Measurements from ENCODE around the gene HAND2.

HAND2 gene

DNA sequence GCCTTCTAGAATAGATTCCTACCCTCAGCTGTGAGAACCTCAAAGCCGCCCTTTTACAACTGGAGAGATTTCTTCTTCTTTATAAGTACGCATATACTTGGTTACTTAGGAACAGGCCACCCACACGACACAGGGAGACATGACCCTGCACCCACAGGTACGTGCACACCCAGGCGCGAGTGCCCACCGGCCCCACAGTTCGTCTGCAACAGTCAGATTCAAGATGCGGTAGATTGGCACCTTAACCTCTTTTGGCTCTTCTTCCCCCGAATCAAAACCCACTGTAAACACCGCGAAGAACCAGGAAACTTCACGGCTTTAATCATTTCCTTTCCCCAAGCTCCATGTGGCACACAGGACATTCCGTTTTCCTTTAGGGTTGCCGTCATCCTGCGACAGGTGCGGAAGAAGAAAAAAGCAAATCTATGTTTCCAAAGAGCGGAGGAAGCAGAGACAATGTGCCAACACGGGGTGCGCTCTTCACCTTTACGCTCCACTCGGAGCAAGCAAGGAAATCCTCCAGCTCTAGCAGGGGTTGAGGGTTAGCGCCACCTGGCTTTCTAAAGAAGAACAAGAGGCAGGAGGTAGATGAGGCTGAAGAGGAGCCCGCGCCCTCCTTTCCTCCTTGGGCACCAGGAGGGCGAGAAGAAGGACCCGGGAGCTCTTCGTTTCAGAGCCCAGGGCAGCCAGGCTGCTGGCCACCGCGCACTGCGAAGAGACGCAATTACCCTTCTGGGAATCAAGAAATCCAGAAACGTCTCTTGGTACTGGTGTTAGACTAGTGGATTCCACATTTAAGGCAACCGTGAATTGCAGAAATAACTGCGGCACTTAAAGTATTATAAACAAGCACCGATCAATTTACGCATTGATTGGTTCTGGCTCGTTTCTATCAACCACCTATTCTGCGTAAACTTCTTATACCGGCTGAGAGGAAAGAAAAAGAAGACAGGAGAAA is 35.7 kb downstream of the HAND2 start:
- peak; percentile 67 for DNase-seq (ENCODE audit: low read depth)
- peak overlapping the region; percentile 29 for H3K4me3 ChIP-seq (replicated peaks; ENCODE audit: low read depth, low read length)

DNA sequence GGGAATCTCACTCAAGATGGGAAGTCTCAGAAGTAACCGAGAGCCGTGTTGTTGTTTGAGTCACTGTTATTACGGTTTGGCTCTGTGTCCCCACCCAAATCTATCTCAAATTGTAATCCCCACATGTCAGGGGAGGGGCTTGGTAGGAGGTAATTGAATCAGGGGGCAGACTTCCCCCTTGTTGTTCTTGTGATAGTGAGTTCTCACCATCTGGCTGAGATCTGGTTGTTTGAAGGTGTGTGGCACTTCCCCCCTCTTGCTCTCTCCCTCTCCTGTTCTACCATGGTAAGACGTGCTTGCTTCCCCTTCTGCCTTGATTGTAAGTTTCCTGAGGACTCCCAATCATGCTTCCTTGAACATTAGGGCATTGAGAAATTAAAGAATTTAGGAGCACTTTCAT is 37.0 kb downstream of the HAND2 start:
- TF ChIP-seq, protein P1, sequence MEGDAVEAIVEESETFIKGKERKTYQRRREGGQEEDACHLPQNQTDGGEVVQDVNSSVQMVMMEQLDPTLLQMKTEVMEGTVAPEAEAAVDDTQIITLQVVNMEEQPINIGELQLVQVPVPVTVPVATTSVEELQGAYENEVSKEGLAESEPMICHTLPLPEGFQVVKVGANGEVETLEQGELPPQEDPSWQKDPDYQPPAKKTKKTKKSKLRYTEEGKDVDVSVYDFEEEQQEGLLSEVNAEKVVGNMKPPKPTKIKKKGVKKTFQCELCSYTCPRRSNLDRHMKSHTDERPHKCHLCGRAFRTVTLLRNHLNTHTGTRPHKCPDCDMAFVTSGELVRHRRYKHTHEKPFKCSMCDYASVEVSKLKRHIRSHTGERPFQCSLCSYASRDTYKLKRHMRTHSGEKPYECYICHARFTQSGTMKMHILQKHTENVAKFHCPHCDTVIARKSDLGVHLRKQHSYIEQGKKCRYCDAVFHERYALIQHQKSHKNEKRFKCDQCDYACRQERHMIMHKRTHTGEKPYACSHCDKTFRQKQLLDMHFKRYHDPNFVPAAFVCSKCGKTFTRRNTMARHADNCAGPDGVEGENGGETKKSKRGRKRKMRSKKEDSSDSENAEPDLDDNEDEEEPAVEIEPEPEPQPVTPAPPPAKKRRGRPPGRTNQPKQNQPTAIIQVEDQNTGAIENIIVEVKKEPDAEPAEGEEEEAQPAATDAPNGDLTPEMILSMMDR (IDR thresholded peaks at IDR 0.05; ENCODE audit: low read length, missing control alignments): no peak
- H3K4me3 ChIP-seq (replicated peaks; ENCODE audit: low read depth, low read length): no peak overlapping the region
- no peak for DNase-seq (ENCODE audit: low read depth)

More for the DNA sequence above, 35.7 kb downstream of the HAND2 start:
- TF ChIP-seq, protein P1 (IDR thresholded peaks at IDR 0.05; ENCODE audit: low read length, missing control alignments): peak; percentile 72

DNA sequence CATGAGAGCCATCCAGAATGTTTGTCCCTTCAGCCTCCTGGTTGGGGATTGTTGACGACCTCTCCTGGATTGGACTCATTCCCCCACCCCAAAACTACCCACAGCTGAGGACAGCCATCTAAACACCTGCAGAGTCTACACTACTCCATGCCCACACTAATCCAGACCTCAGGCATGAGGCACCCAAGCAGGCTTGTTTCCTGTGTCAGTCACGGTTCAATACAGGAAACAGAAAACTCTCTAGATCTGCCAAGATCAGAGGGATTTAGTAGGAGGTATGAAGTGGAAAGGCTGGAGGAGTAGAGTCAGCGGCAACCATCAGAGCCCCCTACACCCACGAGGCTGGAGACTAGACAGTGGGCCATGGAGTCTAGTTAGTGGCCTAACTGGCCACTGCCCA is 37.7 kb downstream of the HAND2 start:
- H3K4me3 ChIP-seq (replicated peaks; ENCODE audit: low read depth, low read length): no peak overlapping the region

DNA sequence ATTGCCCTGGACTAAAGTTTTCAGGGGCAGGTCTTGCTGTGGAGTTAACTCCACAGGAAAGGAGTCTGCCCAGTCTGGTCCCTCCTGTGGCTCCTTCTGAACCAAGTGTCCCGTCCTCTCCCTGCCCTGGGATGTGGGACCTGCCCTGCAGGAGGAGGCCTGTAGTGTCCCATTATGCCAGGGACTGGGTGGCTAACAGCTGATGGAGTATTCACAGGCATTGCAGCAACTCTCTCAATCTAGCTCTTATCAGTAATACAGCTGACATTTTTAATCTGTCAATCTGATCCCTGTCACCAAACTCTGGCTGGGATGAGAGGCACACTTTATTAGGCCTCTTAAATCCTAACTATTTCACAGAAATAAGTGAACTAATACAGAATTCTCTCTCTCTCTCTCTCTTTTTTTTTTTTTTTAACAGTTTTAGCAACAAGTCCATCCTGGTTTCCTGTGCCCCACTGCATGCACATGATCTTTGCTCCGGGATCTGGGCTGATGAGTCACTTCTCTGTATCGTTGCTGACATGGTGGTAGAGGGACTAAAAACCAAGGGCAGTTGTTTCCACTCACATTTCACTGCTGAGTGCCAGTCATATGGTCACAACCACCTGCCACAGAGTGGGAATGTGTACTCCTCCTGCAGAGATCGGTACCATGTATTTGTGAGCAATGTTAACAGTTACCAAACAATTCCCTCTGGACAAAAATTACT is 39.1 kb downstream of the HAND2 start:
- DNase-seq (ENCODE audit: low read depth): peak; percentile 78
- H3K4me3 ChIP-seq (replicated peaks; ENCODE audit: low read depth, low read length): no peak overlapping the region
- TF ChIP-seq, protein P1 (IDR thresholded peaks at IDR 0.05; ENCODE audit: low read length, missing control alignments): no peak

More for the DNA sequence above, 37.7 kb downstream of the HAND2 start:
- no peak for DNase-seq (ENCODE audit: low read depth)
- TF ChIP-seq, protein P1 (IDR thresholded peaks at IDR 0.05; ENCODE audit: low read length, missing control alignments): no peak

DNA sequence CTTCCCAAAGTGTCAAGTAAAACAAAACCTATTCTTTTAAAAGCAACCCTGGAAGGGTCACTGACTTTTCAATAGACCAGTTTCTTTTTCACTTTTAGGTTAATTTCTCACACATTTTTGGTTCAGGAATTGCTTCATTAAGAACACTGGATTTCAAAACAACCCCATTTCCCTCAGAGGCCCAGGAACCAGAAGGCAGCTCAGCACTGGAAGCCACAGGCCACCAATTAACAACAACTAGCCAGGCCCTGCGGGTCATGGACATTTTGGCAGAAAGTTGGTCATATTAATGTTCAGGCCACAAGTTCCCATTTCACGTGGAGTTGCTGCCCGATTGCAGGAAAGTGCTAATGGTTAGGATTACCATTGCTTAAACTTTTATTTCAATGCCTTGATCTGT is 39.8 kb downstream of the HAND2 start:
- DNase-seq (ENCODE audit: low read depth): no peak
- no peak overlapping the region for H3K4me3 ChIP-seq (replicated peaks; ENCODE audit: low read depth, low read length)
- TF ChIP-seq, protein P1 (IDR thresholded peaks at IDR 0.05; ENCODE audit: low read length, missing control alignments): no peak

DNA sequence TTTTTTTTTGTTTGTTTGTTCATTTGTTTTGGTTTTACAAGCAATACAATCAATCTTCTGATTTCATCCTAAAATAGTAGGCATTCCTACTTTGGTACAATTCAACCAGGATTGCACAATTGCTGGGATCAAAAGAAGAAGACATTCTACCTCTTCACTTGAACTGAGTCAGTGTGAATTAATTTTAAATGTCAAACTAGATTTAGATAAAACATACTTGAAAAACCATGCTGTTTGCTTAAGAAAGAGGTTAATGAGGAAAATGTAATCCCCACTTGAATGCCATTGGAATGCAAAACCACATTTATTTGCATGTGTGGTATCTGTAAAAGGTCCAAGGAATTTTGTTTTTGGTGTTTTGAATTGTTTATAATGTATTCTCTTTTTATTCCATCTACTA is 40.5 kb downstream of the HAND2 start:
- H3K4me3 ChIP-seq (replicated peaks; ENCODE audit: low read depth, low read length): no peak overlapping the region
- TF ChIP-seq, protein P1 (IDR thresholded peaks at IDR 0.05; ENCODE audit: low read length, missing control alignments): no peak
- DNase-seq (ENCODE audit: low read depth): peak; percentile 58

Data from fibroblast of pulmonary artery (primary cell).